Thymus (tissue), 11 donors: ENCODE data around the gene LBH. TPM values are rescaled to one million over a fixed set of nuclear protein-coding genes. Genes with fewer than 3 reads are reported as not detected.

Experiments
- DNase-seq, 9 donors: peaks; one replicate each; pipeline ENCODE4 v3.0.0-alpha.2; 2013; ENCODE audit warnings: low spot score in 9 of 9, low read depth in 6 of 9, missing footprints in 1 of 9
- H3K27ac ChIP-seq, 2 donors: one replicate each; pipeline ENCODE4 v1.5.1; 2013; ENCODE audit warnings: control low read depth in 1 of 2, low read depth in 1 of 2, low read length in 1 of 2, mild to moderate bottlenecking in 1 of 2, moderate library complexity in 1 of 2
- H3K27me3 ChIP-seq, 2 donors: one replicate each; pipeline ENCODE4 v1.5.1; 2013; ENCODE audit warnings: low read length in 1 of 2; ENCODE audit not compliant: control insufficient read depth in 2 of 2, insufficient read depth in 1 of 2
- H3K36me3 ChIP-seq, 2 donors: one replicate each; pipeline ENCODE4 v1.5.1; 2013; ENCODE audit warnings: low read length in 1 of 2, mild to moderate bottlenecking in 1 of 2, moderate library complexity in 1 of 2; ENCODE audit not compliant: control insufficient read depth in 2 of 2, insufficient read depth in 2 of 2
- H3K4me1 ChIP-seq, 2 donors: one replicate each; pipeline ENCODE4 v1.5.1; 2013; ENCODE audit warnings: low read length in 2 of 2; ENCODE audit not compliant: control insufficient read depth in 2 of 2, insufficient read depth in 2 of 2
- H3K4me3 ChIP-seq, 2 donors: one replicate each; pipeline ENCODE4 v1.5.1; 2013; ENCODE audit warnings: low read length in 2 of 2, control low read depth in 1 of 2, mild to moderate bottlenecking in 1 of 2
- H3K9me3 ChIP-seq, 2 donors: one replicate each; pipeline ENCODE4 v1.5.1; 2013; ENCODE audit warnings: low read length in 1 of 2, mild to moderate bottlenecking in 1 of 2; ENCODE audit not compliant: control insufficient read depth in 2 of 2, insufficient read depth in 1 of 2
- WGBS: extraction: QIAGEN DNeasy Blood & Tissue Kit; methylation state at CpG from one replicate; pipeline ENCODE4 v1.1.7; 2013; 5-methylcytosine and 5-hydroxymethylcytosine counted together
- polyA plus RNA-seq: library from polyadenylated mRNA; stranded (reverse); fragments of 200-250 nt; gene quantifications from one replicate; pipeline ENCODE4 v1.2.3, GENCODE V29; 2013
- total RNA-seq: library from RNA; stranded (reverse); fragments of 120-200 nt; gene quantifications from one replicate; pipeline ENCODE4 v1.2.4, GENCODE V29; 2013
- donor health status: healthy.

LBH gene
- total and polyA plus RNA-seq, 2 donors = 88.9 to 149 TPM

- Histone ChIP-seq H3K4me1 (peaks cover 73 to 85% of the 10 kb centered on the region in 2 donors), H3K4me3 (no peak overlapping the region), H3K27ac (peak overlapping the region; percentile 47 to 81), H3K9me3 (no peaks in the 10 kb centered on the region), H3K27me3 (no peaks in the 10 kb centered on the region), H3K36me3 (no peaks in the 10 kb centered on the region)
- WGBS = 87% methylated on average over 13 of the region's 13 CpGs
- peak in 1 of 9 donors; percentile 62 for DNase-seq
These were observed 11.2 kb upstream of the LBH start for GRCh38 chr2:30219886-30220875.

GRCh38 chr2:30221531-30221930, 9.8 kb upstream of the LBH start:
- H3K36me3 ChIP-seq = no peaks in the 10 kb centered on the region
- 98% methylated on average over 6 of the region's 6 CpGs for WGBS
- H3K4me3 ChIP-seq = no peak overlapping the region
- peaks cover 84 to 99% of the 10 kb centered on the region in 2 donors for H3K4me1 ChIP-seq
- no peak for DNase-seq
- no peaks in the 10 kb centered on the region for H3K9me3 ChIP-seq
- H3K27ac ChIP-seq = peak overlapping the region in 1 of 2 donors; percentile 35
- H3K27me3 ChIP-seq = no peaks in the 10 kb centered on the region

- Histone ChIP-seq H3K36me3 (no peaks in the 10 kb centered on the region), H3K4me1 (peaks cover 87 to 99% of the 10 kb centered on the region in 2 donors), H3K27ac (peak overlapping the region in 1 of 2 donors; percentile 99), H3K9me3 (no peaks in the 10 kb centered on the region), H3K27me3 (no peaks in the 10 kb centered on the region), H3K4me3 (no peak overlapping the region)
- DNase-seq = no peak
- WGBS = over 99% methylated on average over 2 of the region's 2 CpGs
These were observed 9.3 kb upstream of the LBH start for GRCh38 chr2:30222031-30222430.

GRCh38 chr2:30222636-30223360, 8.5 kb upstream of the LBH start:
- H3K27ac ChIP-seq = peak overlapping the region; percentile 90 to 99
- no peak overlapping the region for H3K4me3 ChIP-seq
- H3K9me3 ChIP-seq = no peaks in the 10 kb centered on the region
- H3K36me3 ChIP-seq = no peaks in the 10 kb centered on the region
- no peaks in the 10 kb centered on the region for H3K27me3 ChIP-seq
- WGBS = 84% methylated on average over 5 of the region's 5 CpGs
- peaks cover 84 to 99% of the 10 kb centered on the region in 2 donors for H3K4me1 ChIP-seq
- DNase-seq = no peak

GRCh38 chr2:30223413-30223874, 7.9 kb upstream of the LBH start:
- Histone ChIP-seq H3K27me3 (no peaks in the 10 kb centered on the region), H3K36me3 (no peaks in the 10 kb centered on the region), H3K4me1 (peaks cover 78 to 93% of the 10 kb centered on the region in 2 donors), H3K27ac (peak overlapping the region; percentile 90 to 99), H3K9me3 (no peaks in the 10 kb centered on the region), H3K4me3 (no peak overlapping the region)
- DNase-seq = peak in 3 of 9 donors; percentile 61 to 85 (median 67)
- WGBS = 2% methylated on average over 3 of the region's 3 CpGs

GRCh38 chr2:30224151-30224550, 7.2 kb upstream of the LBH start:
- Histone ChIP-seq H3K36me3 (no peaks in the 10 kb centered on the region), H3K27me3 (no peaks in the 10 kb centered on the region), H3K4me3 (no peak overlapping the region), H3K27ac (peak overlapping the region; percentile 90 to 99), H3K9me3 (no peaks in the 10 kb centered on the region), H3K4me1 (peaks cover 72 to 86% of the 10 kb centered on the region in 2 donors)
- no peak for DNase-seq

GRCh38 chr2:30225131-30225762, 6.1 kb upstream of the LBH start:
- Histone ChIP-seq H3K36me3 (no peaks in the 10 kb centered on the region), H3K4me3 (peak overlapping the region; percentile 55 to 56), H3K4me1 (peaks cover 62 to 83% of the 10 kb centered on the region in 2 donors), H3K27me3 (no peaks in the 10 kb centered on the region), H3K27ac (peak overlapping the region; percentile 97 to 99), H3K9me3 (peaks cover 0 to 3% of the 10 kb centered on the region in 2 donors)
- 3% methylated on average over 8 of the region's 8 CpGs for WGBS
- peak in 3 of 9 donors; percentile 75 to 91 (median 77) for DNase-seq

- Histone ChIP-seq H3K4me3 (no peak overlapping the region), H3K9me3 (peaks cover 0 to 3% of the 10 kb centered on the region in 2 donors), H3K27ac (peak overlapping the region; percentile 97 to 99), H3K27me3 (peaks cover 0 to 2% of the 10 kb centered on the region in 2 donors), H3K4me1 (peaks cover 50 to 78% of the 10 kb centered on the region in 2 donors), H3K36me3 (no peaks in the 10 kb centered on the region)
- DNase-seq = peak in 1 of 9 donors; percentile 56
- WGBS = 92% methylated on average over 10 of the region's 10 CpGs
These were observed 4.9 kb upstream of the LBH start for GRCh38 chr2:30226144-30227032.
